Measurements from ENCODE around the gene HSPA1L.

GRCh38 chr6:31831350-31832215, 16.5 kb upstream of the HSPA1L start:
- no peak for TF ChIP-seq CTCF (IDR thresholded peaks at IDR 0.05; ENCODE audit: poor library complexity, severe bottlenecking)
- TF ChIP-seq REST (IDR thresholded peaks at IDR 0.05; ENCODE audit: borderline replicate concordance), result no peak
- TF ChIP-seq POLR2AphosphoS5 (IDR thresholded peaks at IDR 0.05), result no peak
- TF ChIP-seq TAF1 (IDR thresholded peaks at IDR 0.05; ENCODE audit: low read depth), result no peak
- TF ChIP-seq EZH2 (IDR thresholded peaks at IDR 0.05; ENCODE audit: borderline replicate concordance, insufficient read depth, low read length, poor library complexity, severe bottlenecking), result no peak
- no peak for TF ChIP-seq RAD21 (conservative IDR thresholded peaks at IDR 0.05)
- TF ChIP-seq EP300 (conservative IDR thresholded peaks at IDR 0.05; ENCODE audit: poor library complexity, severe bottlenecking), result no peak
- no peak for TF ChIP-seq MXI1 (conservative IDR thresholded peaks at IDR 0.05; ENCODE audit: poor library complexity, severe bottlenecking)
